Neural cell (in vitro differentiated cells): ENCODE results near the gene LDLRAD3. TPM values are rescaled to one million over a fixed set of nuclear protein-coding genes. Genes with fewer than 3 reads are reported as not detected.

ENCODE experiments used
- H2AFZ ChIP-seq: fragments of 200-600, 300-800 bp; sonication (generic), shearing (Covaris generic); 2 replicates; pipeline ENCODE4 v1.6.0; 2014; ENCODE audit warnings: low read depth, mild to moderate bottlenecking, antibody characterized with exemption, low read length, moderate library complexity
- H3F3A ChIP-seq: fragments of 200-600 bp; shearing (Covaris generic); 2 replicates; pipeline ENCODE4 v1.6.1; 2016; ENCODE audit warnings: mild to moderate bottlenecking, moderate library complexity, mixed read lengths, antibody characterized with exemption, low read length; ENCODE audit not compliant: insufficient read depth, poor library complexity, severe bottlenecking
- H3K27ac ChIP-seq: fragments of 200-600, 300-800 bp; sonication (generic), shearing (Covaris generic); 2 replicates; pipeline ENCODE4 v1.5.1; 2014; ENCODE audit warnings: mild to moderate bottlenecking, low read length, moderate library complexity
- H3K27me3 ChIP-seq: fragments of 300-800, 200-600 bp; sonication (generic), shearing (Covaris generic); 2 replicates; pipeline ENCODE4 v1.6.0; 2014; ENCODE audit warnings: mild to moderate bottlenecking, low read depth, low read length, moderate library complexity; ENCODE audit not compliant: insufficient read depth
- H3K36me3 ChIP-seq: fragments of 300-800, 200-600 bp; sonication (generic), shearing (Covaris generic); 2 replicates; pipeline ENCODE4 v1.5.1; 2014; ENCODE audit warnings: mild to moderate bottlenecking, antibody characterized with exemption, low read length, moderate library complexity; ENCODE audit not compliant: insufficient read depth
- H3K4me2 ChIP-seq: fragments of 300-800, 200-600 bp; sonication (generic), shearing (Covaris generic); 2 replicates; pipeline ENCODE4 v1.6.0; 2014; ENCODE audit warnings: mild to moderate bottlenecking, low read length
- H3K4me3 ChIP-seq: fragments of 300-800, 200-600 bp; sonication (generic), shearing (Covaris generic); 2 replicates; pipeline ENCODE4 v1.5.1; 2014; ENCODE audit warnings: mild to moderate bottlenecking, low read length, moderate library complexity
- H3K79me2 ChIP-seq: fragments of 200-600 bp; shearing (Covaris generic); replicated peaks from 2 replicates; pipeline ENCODE4 v1.6.0; 2014; ENCODE audit warnings: mild to moderate bottlenecking, low read length, moderate library complexity; ENCODE audit not compliant: insufficient read depth
- H3K9ac ChIP-seq: fragments of 300-800, 200-600 bp; sonication (generic), shearing (Covaris generic); 2 replicates; pipeline ENCODE4 v1.6.1; 2016; ENCODE audit warnings: mild to moderate bottlenecking, low read length, mixed read lengths
- H3K9me2 ChIP-seq: fragments of 200-600 bp; shearing (Covaris generic); 2 replicates; pipeline ENCODE4 v1.6.1; 2016; ENCODE audit warnings: mild to moderate bottlenecking, low read length, mixed read lengths; ENCODE audit not compliant: insufficient read depth
- H3K9me3 ChIP-seq: fragments of 200-600, 300-800 bp; sonication (generic), shearing (Covaris generic); 2 replicates; pipeline ENCODE4 v1.6.1; 2016; ENCODE audit warnings: mild to moderate bottlenecking, mixed run types, low read length, moderate library complexity, mixed read lengths
- H4K20me1 ChIP-seq: fragments of 200-600 bp; shearing (Covaris generic); 2 replicates; pipeline ENCODE4 v1.6.1; 2016; ENCODE audit warnings: mild to moderate bottlenecking, mixed run types; ENCODE audit not compliant: insufficient read depth
- EP300 ChIP-seq: fragments of 450-650 bp; conservative IDR thresholded peaks from 2 replicates; pipeline ENCODE4 v1.6.1; 2014; ENCODE audit warnings: antibody characterized with exemption, mild to moderate bottlenecking, moderate library complexity; ENCODE audit not compliant: poor library complexity, severe bottlenecking
- POLR2AphosphoS5 ChIP-seq: IDR thresholded peaks from 2 replicates; pipeline ENCODE4 v1.6.1; 2012
- SMC3 ChIP-seq: fragments of 450-650 bp; conservative IDR thresholded peaks from 2 replicates; pipeline ENCODE4 v1.6.1; 2014; ENCODE audit warnings: antibody characterized with exemption, mild to moderate bottlenecking, moderate library complexity; ENCODE audit not compliant: poor library complexity
- polyA plus RNA-seq: library from polyadenylated mRNA; depleted of rRNA; stranded (reverse); fragments of >200 nt; gene quantifications from 2 replicates; pipeline ENCODE4 v1.2.3, GENCODE V29; 2014
- TF ChIP-seq, protein P1 (sequence below): IDR thresholded peaks from 2 replicates; pipeline ENCODE4 v1.6.1; 2012; ENCODE audit warnings: borderline replicate concordance
- TF ChIP-seq, protein P2 (sequence below): fragments of 450-650 bp; IDR thresholded peaks from 2 replicates; pipeline ENCODE4 v1.5.1; 2014; ENCODE audit warnings: antibody characterized with exemption, mild to moderate bottlenecking, moderate library complexity; ENCODE audit not compliant: poor library complexity, severe bottlenecking

The LDLRAD3 gene
- polyA plus RNA-seq, 1 donor from 2014 or later: 3.5 TPM

DNA sequence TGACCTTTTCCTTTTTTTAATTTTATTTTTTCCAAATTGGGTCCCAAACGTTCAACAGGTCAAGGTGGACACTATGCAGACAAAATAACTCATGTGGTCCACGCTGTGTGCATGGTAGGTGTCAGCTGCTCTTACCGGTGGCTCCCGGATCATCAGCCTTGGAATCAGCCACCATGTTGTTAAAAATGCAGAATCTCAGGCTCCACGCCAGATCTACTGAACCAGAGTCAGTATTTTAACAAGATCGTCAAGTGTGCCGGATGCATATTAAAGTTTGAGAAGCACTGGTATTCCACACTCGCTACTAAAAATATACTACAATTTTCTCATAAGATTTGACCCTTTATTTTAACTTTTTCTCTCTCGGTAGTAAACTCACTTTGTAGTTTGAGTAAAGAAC, 553 bp upstream of the LDLRAD3 start:
- H3K79me2 ChIP-seq: peaks cover 9% of the 10 kb centered on the region
- TF ChIP-seq, protein P1, sequence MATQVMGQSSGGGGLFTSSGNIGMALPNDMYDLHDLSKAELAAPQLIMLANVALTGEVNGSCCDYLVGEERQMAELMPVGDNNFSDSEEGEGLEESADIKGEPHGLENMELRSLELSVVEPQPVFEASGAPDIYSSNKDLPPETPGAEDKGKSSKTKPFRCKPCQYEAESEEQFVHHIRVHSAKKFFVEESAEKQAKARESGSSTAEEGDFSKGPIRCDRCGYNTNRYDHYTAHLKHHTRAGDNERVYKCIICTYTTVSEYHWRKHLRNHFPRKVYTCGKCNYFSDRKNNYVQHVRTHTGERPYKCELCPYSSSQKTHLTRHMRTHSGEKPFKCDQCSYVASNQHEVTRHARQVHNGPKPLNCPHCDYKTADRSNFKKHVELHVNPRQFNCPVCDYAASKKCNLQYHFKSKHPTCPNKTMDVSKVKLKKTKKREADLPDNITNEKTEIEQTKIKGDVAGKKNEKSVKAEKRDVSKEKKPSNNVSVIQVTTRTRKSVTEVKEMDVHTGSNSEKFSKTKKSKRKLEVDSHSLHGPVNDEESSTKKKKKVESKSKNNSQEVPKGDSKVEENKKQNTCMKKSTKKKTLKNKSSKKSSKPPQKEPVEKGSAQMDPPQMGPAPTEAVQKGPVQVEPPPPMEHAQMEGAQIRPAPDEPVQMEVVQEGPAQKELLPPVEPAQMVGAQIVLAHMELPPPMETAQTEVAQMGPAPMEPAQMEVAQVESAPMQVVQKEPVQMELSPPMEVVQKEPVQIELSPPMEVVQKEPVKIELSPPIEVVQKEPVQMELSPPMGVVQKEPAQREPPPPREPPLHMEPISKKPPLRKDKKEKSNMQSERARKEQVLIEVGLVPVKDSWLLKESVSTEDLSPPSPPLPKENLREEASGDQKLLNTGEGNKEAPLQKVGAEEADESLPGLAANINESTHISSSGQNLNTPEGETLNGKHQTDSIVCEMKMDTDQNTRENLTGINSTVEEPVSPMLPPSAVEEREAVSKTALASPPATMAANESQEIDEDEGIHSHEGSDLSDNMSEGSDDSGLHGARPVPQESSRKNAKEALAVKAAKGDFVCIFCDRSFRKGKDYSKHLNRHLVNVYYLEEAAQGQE: no peak
- TF ChIP-seq POLR2AphosphoS5: no peak
- TF ChIP-seq SMC3: no peak
- TF ChIP-seq, protein P2, sequence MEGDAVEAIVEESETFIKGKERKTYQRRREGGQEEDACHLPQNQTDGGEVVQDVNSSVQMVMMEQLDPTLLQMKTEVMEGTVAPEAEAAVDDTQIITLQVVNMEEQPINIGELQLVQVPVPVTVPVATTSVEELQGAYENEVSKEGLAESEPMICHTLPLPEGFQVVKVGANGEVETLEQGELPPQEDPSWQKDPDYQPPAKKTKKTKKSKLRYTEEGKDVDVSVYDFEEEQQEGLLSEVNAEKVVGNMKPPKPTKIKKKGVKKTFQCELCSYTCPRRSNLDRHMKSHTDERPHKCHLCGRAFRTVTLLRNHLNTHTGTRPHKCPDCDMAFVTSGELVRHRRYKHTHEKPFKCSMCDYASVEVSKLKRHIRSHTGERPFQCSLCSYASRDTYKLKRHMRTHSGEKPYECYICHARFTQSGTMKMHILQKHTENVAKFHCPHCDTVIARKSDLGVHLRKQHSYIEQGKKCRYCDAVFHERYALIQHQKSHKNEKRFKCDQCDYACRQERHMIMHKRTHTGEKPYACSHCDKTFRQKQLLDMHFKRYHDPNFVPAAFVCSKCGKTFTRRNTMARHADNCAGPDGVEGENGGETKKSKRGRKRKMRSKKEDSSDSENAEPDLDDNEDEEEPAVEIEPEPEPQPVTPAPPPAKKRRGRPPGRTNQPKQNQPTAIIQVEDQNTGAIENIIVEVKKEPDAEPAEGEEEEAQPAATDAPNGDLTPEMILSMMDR: no peak
- H3K27me3 ChIP-seq: no peaks in the 10 kb centered on the region
- H4K20me1 ChIP-seq: no peaks in the 10 kb centered on the region
- no peaks in the 10 kb centered on the region for H3F3A ChIP-seq
- H3K9ac ChIP-seq: peak overlapping the region; percentile 65
- H3K4me3 ChIP-seq: peak overlapping the region; percentile 69
- H2AFZ ChIP-seq: peak overlapping the region; percentile 7
- H3K9me2 ChIP-seq: no peaks in the 10 kb centered on the region
- peak overlapping the region; percentile 68 for H3K4me2 ChIP-seq
- no peaks in the 10 kb centered on the region for H3K36me3 ChIP-seq
- H3K27ac ChIP-seq: no peak overlapping the region
- no peaks in the 10 kb centered on the region for H3K9me3 ChIP-seq

DNA sequence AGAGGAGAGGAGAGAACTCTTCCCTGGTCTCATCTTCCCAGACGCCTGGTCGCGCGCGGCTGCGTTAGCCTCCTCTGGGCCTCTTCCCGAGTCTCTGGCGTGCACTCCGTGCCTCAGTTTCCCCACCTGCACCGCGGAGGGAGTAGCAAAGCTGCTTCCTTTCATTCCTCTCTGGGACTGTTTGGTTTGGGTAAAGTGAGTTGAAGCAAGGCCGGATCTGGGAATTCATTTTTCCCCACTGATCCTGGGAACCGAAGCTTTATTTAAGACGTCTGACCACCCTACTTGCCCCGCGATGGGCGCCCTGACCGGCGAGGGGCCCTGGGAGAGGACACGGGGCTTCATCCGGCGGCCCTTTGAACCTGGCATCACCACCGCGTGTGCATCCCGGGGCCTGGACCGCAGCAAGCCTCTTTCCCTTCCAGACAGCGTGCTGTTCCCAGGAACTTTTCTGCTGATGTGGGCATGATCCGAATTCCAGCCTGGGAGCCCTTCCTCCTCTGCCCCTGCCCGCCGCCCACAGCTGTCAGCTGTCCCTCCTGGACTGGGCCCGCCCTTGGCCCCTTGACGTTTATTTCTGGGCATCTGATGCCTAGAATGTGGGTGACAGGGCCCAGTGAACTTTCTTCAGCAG, 758 bp downstream of the LDLRAD3 start:
- Histone ChIP-seq H3K27me3 (no peaks in the 10 kb centered on the region), H3K9me3 (no peaks in the 10 kb centered on the region), H3K4me3 (peak overlapping the region; percentile 76), H3K9me2 (no peaks in the 10 kb centered on the region), H3K79me2 (peaks cover 9% of the 10 kb centered on the region), H4K20me1 (no peaks in the 10 kb centered on the region), H3F3A (no peaks in the 10 kb centered on the region), H2AFZ (peak overlapping the region; percentile 51), H3K9ac (peak overlapping the region; percentile 65), H3K36me3 (no peaks in the 10 kb centered on the region), H3K27ac (no peak overlapping the region), H3K4me2 (peak overlapping the region; percentile 86)
- TF ChIP-seq, protein P1: peak; percentile 37
- TF ChIP-seq SMC3 (peak; percentile 30), EP300 (no peak)
